ENCODE data around the gene EHD4.
A peak's percentile ranks its signal among the peaks of the same experiment; 100 is the strongest.

DNA sequence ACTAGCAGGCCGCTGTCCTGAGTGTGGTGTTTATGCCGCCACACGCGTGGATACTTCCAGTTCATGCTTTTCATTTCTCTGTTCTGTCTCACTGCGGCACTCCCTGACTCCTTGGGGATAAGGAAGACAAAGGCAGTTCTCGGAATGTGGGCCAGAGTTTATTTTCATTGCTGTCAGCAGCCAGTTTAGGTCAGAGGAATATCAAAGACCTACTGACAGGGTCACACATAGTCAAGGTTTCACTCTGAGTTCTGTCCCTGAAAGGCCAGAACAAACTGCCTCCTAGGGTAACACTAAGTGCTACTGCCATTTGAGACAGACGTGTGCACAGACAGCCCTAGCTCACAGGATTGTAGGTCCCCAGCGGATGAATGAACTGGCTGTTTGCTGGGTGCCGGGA lies 51.2 kb downstream of the EHD4 start:
- TF ChIP-seq, protein P1, sequence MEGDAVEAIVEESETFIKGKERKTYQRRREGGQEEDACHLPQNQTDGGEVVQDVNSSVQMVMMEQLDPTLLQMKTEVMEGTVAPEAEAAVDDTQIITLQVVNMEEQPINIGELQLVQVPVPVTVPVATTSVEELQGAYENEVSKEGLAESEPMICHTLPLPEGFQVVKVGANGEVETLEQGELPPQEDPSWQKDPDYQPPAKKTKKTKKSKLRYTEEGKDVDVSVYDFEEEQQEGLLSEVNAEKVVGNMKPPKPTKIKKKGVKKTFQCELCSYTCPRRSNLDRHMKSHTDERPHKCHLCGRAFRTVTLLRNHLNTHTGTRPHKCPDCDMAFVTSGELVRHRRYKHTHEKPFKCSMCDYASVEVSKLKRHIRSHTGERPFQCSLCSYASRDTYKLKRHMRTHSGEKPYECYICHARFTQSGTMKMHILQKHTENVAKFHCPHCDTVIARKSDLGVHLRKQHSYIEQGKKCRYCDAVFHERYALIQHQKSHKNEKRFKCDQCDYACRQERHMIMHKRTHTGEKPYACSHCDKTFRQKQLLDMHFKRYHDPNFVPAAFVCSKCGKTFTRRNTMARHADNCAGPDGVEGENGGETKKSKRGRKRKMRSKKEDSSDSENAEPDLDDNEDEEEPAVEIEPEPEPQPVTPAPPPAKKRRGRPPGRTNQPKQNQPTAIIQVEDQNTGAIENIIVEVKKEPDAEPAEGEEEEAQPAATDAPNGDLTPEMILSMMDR (IDR thresholded peaks at IDR 0.05) = no peak
- TF ChIP-seq POLR2A (IDR thresholded peaks at IDR 0.05) = peak in 1 of 3 donors; percentile 21

All from body of pancreas (tissue), 4 donors.